Spleen (tissue), 7 donors: Measurements from ENCODE around the gene LPP.

Source experiments
- POLR2A ChIP-seq, 3 donors: fragments of 450-650 bp; IDR thresholded peaks; one replicate each; pipeline ENCODE4 v1.5.1; 2017; ENCODE audit warnings: antibody characterized with exemption in 3 of 3, mild to moderate bottlenecking in 1 of 3
- POLR2AphosphoS5 ChIP-seq, 3 donors: sonication (generic); formaldehyde crosslinking; IDR thresholded peaks; one replicate each; pipeline ENCODE4 v1.5.1; 2017; ENCODE audit warnings: antibody characterized with exemption in 3 of 3
- TF ChIP-seq, protein P1 (sequence below), 11 experiments: fragments of 200-600 bp in 7 of 11; fragments of 450-650 bp in 4 of 11; sonication (generic) in 4 of 11; IDR thresholded peaks in 8 of 11; conservative IDR thresholded peaks in 3 of 11; 1 replicate in 7 of 11; 2 replicates in 4 of 11; pipeline versions ENCODE4 v1.4.0 to v1.8.0; 2016 to 2021; ENCODE audit warnings: antibody characterized with exemption in 11 of 11, inconsistent platforms in 4 of 11, mild to moderate bottlenecking in 1 of 11
- donor health status: DM: no; HTN: no; CAD: no; lungs with moderate emphysema.
- donor health status: DM: no; HTN: no; CAD: no.
- donor health status: DM: no; HTN: no; CAD: no.

- TF ChIP-seq, protein P1, sequence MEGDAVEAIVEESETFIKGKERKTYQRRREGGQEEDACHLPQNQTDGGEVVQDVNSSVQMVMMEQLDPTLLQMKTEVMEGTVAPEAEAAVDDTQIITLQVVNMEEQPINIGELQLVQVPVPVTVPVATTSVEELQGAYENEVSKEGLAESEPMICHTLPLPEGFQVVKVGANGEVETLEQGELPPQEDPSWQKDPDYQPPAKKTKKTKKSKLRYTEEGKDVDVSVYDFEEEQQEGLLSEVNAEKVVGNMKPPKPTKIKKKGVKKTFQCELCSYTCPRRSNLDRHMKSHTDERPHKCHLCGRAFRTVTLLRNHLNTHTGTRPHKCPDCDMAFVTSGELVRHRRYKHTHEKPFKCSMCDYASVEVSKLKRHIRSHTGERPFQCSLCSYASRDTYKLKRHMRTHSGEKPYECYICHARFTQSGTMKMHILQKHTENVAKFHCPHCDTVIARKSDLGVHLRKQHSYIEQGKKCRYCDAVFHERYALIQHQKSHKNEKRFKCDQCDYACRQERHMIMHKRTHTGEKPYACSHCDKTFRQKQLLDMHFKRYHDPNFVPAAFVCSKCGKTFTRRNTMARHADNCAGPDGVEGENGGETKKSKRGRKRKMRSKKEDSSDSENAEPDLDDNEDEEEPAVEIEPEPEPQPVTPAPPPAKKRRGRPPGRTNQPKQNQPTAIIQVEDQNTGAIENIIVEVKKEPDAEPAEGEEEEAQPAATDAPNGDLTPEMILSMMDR (IDR thresholded peaks at IDR 0.05 in 8 of 11, conservative IDR thresholded peaks at IDR 0.05 in 3 of 11): no peak
- TF ChIP-seq POLR2A (IDR thresholded peaks at IDR 0.05) (no peak), POLR2AphosphoS5 (IDR thresholded peaks at IDR 0.05) (no peak)
Observed at GRCh38 chr3:188362405-188362831, 208.5 kb downstream of the LPP start.
